ENCODE measurements around the gene ARFRP1. TPM values are rescaled to one million over a fixed set of nuclear protein-coding genes. Genes with fewer than 3 reads are reported as not detected.
"Not testable (repeated sequence)": the region's sequence is repeated elsewhere in the genome, so short reads cannot be mapped to it uniquely, and the experiment has no call there.

Gene ARFRP1
- total and polyA plus RNA-seq, 2 donors = 39.2 to 94.0 TPM

DNA sequence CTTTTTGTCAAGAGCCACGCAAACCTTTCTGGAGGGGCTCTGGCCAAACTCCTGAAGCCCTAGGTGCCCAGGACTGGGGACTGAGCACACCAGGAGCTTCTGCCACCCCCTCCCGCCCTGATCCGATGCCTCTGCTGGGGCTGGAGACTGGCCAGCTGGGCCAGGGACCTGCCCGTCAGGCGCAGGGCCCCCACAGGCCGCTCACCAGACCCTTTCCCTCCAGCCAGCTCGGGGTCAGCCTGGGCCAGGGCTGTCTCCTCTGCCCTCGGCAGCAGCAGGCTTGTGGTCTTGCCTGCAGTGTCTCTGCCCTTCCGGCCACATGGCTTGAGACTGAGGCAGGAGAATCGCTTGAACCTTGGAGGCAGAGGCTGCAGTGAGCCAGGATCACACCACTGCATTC, 35.1 kb downstream of the ARFRP1 start:
- H3K27me3 ChIP-seq (ENCODE audit: control insufficient read depth in 2 of 2, insufficient read depth in 1 of 2, low read length in 1 of 2) = no peaks in the 10 kb centered on the region
- 98% methylated on average over 10 of the region's 10 CpGs for WGBS
- no peaks in the 10 kb centered on the region for H3K4me1 ChIP-seq (ENCODE audit: control insufficient read depth in 2 of 2, insufficient read depth in 2 of 2, low read length in 2 of 2)
- no peak overlapping the region for H3K4me3 ChIP-seq (ENCODE audit: low read length in 2 of 2)
- no peak for DNase-seq (ENCODE audit: low read depth in 6 of 9, low spot score in 9 of 9)
- H3K27ac ChIP-seq (ENCODE audit: low read depth in 1 of 2, low read length in 1 of 2) = no peak overlapping the region
- no peaks in the 10 kb centered on the region for H3K9me3 ChIP-seq (ENCODE audit: control insufficient read depth in 2 of 2, insufficient read depth in 1 of 2, low read length in 1 of 2)
- H3K36me3 ChIP-seq (ENCODE audit: control insufficient read depth in 2 of 2, insufficient read depth in 2 of 2, low read length in 1 of 2) = peaks cover 22 to 58% of the 10 kb centered on the region in 2 donors

DNA sequence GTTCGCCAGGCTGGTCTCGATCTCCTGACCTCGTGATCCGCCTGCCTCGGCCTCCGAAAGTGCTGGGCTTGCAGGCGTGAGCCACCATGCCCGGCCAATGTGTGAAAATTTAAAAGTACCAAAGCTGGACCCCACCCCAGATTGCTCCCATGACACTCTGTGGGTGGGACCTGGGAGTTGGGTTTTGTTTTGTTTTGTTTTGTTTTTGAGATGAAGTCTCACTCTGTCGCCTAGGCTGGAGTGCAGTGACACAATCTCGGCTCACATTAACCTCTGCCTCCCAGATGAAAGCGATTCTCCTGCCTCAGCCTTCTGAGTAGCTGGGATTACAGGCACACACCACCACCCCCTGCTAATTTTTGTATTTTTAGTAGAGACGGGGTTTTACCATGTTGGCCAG, 36.1 kb downstream of the ARFRP1 start:
- DNase-seq (ENCODE audit: low read depth in 6 of 9, low spot score in 9 of 9); H3K27me3 ChIP-seq (ENCODE audit: control insufficient read depth in 2 of 2, insufficient read depth in 1 of 2, low read length in 1 of 2); H3K4me1 ChIP-seq (ENCODE audit: control insufficient read depth in 2 of 2, insufficient read depth in 2 of 2, low read length in 2 of 2); H3K4me3 ChIP-seq (ENCODE audit: low read length in 2 of 2); H3K9me3 ChIP-seq (ENCODE audit: control insufficient read depth in 2 of 2, insufficient read depth in 1 of 2, low read length in 1 of 2); H3K27ac ChIP-seq (ENCODE audit: low read depth in 1 of 2, low read length in 1 of 2): not testable (repeated sequence)
- H3K36me3 ChIP-seq (ENCODE audit: control insufficient read depth in 2 of 2, insufficient read depth in 2 of 2, low read length in 1 of 2) = peaks cover 29 to 59% of the 10 kb centered on the region in 2 donors
- 94% methylated on average over 12 of the region's 12 CpGs for WGBS

DNA sequence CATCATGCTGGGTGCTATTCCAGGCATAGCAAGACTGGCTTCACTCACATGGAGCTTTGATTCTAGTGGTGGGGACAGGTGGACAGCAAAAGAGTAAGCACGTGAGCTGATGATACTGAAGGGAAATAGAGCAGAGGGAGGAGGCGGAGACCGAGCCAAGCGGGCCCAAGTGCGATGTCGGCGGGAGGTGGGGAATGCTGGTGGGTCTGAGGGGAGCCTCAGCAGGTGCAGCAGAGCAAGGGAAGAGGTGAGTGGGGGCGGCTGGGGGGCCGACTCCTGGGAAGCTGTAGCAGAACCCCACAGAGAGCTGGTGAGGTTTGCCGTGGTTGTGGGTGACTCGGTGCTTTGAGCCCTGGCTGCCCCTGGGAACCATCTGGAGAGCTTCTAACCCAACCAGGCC, 39.4 kb downstream of the ARFRP1 start:
- H3K27me3 ChIP-seq (ENCODE audit: control insufficient read depth in 2 of 2, insufficient read depth in 1 of 2, low read length in 1 of 2) = no peaks in the 10 kb centered on the region
- DNase-seq (ENCODE audit: low read depth in 6 of 9, low spot score in 9 of 9) = no peak
- no peak overlapping the region for H3K4me3 ChIP-seq (ENCODE audit: low read length in 2 of 2)
- H3K27ac ChIP-seq (ENCODE audit: low read depth in 1 of 2, low read length in 1 of 2) = no peak overlapping the region
- no peaks in the 10 kb centered on the region for H3K4me1 ChIP-seq (ENCODE audit: control insufficient read depth in 2 of 2, insufficient read depth in 2 of 2, low read length in 2 of 2)
- H3K9me3 ChIP-seq (ENCODE audit: control insufficient read depth in 2 of 2, insufficient read depth in 1 of 2, low read length in 1 of 2) = no peaks in the 10 kb centered on the region
- 92% methylated on average over 11 of the region's 11 CpGs for WGBS
- peaks cover 39 to 50% of the 10 kb centered on the region in 2 donors for H3K36me3 ChIP-seq (ENCODE audit: control insufficient read depth in 2 of 2, insufficient read depth in 2 of 2, low read length in 1 of 2)

DNA sequence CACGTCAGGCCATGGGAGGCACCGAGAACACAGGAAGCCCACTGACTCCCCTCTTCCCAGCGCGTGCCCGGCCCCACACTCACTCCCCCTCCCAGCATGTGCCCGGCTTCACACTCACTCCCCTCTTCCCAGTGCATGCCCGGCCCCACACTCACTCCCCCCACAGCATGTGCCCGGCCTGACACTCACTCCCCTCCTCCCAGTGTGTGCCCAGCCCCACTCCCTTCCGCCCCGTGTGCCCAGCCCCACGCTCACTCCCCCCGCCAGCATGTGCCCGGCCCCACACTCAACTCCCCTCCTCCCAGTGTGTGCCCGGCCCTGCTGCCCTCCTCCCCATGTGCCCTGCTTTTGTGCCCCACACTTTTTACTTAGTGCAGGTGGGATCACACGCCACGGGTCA, 39.9 kb downstream of the ARFRP1 start:
- Histone ChIP-seq H3K4me1 (ENCODE audit: control insufficient read depth in 2 of 2, insufficient read depth in 2 of 2, low read length in 2 of 2) (no peaks in the 10 kb centered on the region), H3K9me3 (ENCODE audit: control insufficient read depth in 2 of 2, insufficient read depth in 1 of 2, low read length in 1 of 2) (no peaks in the 10 kb centered on the region), H3K4me3 (ENCODE audit: low read length in 2 of 2) (no peak overlapping the region), H3K27ac (ENCODE audit: low read depth in 1 of 2, low read length in 1 of 2) (no peak overlapping the region), H3K27me3 (ENCODE audit: control insufficient read depth in 2 of 2, insufficient read depth in 1 of 2, low read length in 1 of 2) (no peaks in the 10 kb centered on the region), H3K36me3 (ENCODE audit: control insufficient read depth in 2 of 2, insufficient read depth in 2 of 2, low read length in 1 of 2) (peaks cover 43 to 55% of the 10 kb centered on the region in 2 donors)
- no peak for DNase-seq (ENCODE audit: low read depth in 6 of 9, low spot score in 9 of 9)
- 96% methylated on average over 16 of the region's 16 CpGs for WGBS

DNA sequence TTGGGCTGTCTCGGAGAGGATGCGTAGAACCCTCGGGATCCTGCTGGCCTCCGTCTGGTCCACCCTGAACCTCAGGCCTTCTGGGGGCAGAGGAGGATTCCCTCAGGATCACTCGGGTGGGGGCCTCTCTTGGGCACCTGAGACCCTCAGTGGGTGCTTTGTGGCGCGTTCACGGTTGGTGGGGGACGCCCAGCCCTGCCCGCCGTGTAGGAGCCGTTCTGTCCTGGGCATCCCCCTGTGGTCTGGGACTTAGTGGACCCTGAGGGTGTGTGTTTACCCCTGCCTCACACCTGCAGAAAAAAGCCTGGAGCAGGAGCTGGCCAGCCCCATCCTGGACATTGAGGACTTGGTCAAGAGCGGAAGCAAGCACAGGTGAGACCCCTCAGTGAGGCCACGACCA, 42.1 kb downstream of the ARFRP1 start:
- over 99% methylated on average over 14 of the region's 14 CpGs for WGBS
- H3K4me3 ChIP-seq (ENCODE audit: low read length in 2 of 2) = no peak overlapping the region
- DNase-seq (ENCODE audit: low read depth in 6 of 9, low spot score in 9 of 9) = no peak
- H3K27ac ChIP-seq (ENCODE audit: low read depth in 1 of 2, low read length in 1 of 2) = no peak overlapping the region
- no peaks in the 10 kb centered on the region for H3K9me3 ChIP-seq (ENCODE audit: control insufficient read depth in 2 of 2, insufficient read depth in 1 of 2, low read length in 1 of 2)
- no peaks in the 10 kb centered on the region for H3K4me1 ChIP-seq (ENCODE audit: control insufficient read depth in 2 of 2, insufficient read depth in 2 of 2, low read length in 2 of 2)
- peaks cover 55 to 65% of the 10 kb centered on the region in 2 donors for H3K36me3 ChIP-seq (ENCODE audit: control insufficient read depth in 2 of 2, insufficient read depth in 2 of 2, low read length in 1 of 2)
- H3K27me3 ChIP-seq (ENCODE audit: control insufficient read depth in 2 of 2, insufficient read depth in 1 of 2, low read length in 1 of 2) = no peaks in the 10 kb centered on the region

DNA sequence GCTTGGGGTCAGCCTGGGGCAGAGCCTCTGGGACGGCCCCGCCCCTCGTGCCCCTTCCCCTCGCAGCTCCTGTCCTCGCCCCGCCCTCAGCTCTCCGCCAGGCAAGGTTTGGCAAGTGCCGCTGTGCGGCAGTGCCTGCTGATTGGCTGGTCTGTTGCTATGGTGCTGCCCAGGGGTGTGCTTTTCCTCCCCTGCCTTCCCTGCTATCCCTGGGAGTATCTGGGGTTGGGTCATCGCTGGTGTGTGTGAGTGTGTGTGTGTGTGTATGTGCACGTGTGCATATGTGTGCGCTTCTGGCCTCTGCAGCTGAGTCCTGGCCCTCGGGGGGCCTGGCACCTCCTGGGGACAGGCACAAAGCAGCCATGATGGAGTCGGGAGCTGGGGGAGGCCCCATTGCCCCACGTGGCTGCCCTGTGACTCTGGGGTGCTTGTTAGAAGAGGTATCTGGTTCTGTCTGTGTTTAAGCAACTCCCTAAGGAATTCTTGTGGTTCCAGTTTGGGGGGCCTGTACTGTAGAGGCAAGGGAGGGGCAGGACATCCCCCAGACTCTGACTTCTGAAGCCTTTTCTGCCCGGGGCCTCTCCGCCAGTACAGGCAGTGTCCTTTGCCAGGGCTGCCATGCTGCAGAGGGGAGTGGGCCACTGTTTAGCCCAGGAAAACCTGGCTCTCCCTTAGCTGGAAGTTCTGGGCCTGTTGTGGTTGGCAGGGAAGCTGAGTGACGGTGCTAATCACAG, 42.7 kb downstream of the ARFRP1 start:
- Histone ChIP-seq H3K4me1 (ENCODE audit: control insufficient read depth in 2 of 2, insufficient read depth in 2 of 2, low read length in 2 of 2) (no peaks in the 10 kb centered on the region), H3K4me3 (ENCODE audit: low read length in 2 of 2) (no peak overlapping the region), H3K9me3 (ENCODE audit: control insufficient read depth in 2 of 2, insufficient read depth in 1 of 2, low read length in 1 of 2) (no peaks in the 10 kb centered on the region), H3K36me3 (ENCODE audit: control insufficient read depth in 2 of 2, insufficient read depth in 2 of 2, low read length in 1 of 2) (peaks cover 56 to 70% of the 10 kb centered on the region in 2 donors), H3K27me3 (ENCODE audit: control insufficient read depth in 2 of 2, insufficient read depth in 1 of 2, low read length in 1 of 2) (no peaks in the 10 kb centered on the region), H3K27ac (ENCODE audit: low read depth in 1 of 2, low read length in 1 of 2) (no peak overlapping the region)
- DNase-seq (ENCODE audit: low read depth in 6 of 9, low spot score in 9 of 9) = no peak
- WGBS = 92% methylated on average over 18 of the region's 18 CpGs

DNA sequence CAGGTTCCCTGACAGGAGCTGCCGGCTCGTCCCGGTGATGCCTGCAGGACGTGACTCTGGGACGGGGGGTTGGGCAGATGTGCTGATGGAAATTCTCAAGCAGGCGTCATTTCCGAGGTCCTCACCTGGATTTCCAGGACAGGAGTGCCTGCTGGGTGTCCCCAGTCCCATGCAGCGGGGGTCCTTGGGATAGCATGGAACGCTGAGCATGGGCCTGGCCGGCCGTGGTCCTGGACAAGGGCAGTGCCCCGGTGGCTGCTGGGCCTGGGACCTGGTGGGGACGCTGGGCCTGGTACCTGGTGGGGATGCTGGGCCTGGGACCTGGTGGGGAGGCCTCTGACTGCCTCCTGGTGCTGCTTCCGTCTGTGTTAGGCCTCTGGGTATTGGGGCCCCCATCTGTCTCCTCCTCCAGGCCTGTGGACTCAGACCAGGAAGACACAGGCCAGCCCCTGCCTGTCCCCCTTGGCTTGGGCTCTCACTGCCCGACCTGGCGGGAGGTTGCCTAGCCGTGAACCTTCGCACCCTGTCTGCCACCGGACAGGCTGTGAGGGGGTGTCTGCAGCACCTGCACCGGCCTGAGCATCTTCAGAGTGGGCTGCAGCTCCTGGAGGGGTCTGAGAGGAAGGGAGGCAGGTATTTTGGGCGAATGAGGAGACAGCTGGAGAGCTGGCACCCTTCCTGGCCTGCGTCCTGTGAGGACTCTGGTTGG, 43.5 kb downstream of the ARFRP1 start:
- peaks cover 56 to 70% of the 10 kb centered on the region in 2 donors for H3K36me3 ChIP-seq (ENCODE audit: control insufficient read depth in 2 of 2, insufficient read depth in 2 of 2, low read length in 1 of 2)
- no peaks in the 10 kb centered on the region for H3K9me3 ChIP-seq (ENCODE audit: control insufficient read depth in 2 of 2, insufficient read depth in 1 of 2, low read length in 1 of 2)
- no peak for DNase-seq (ENCODE audit: low read depth in 6 of 9, low spot score in 9 of 9)
- H3K27me3 ChIP-seq (ENCODE audit: control insufficient read depth in 2 of 2, insufficient read depth in 1 of 2, low read length in 1 of 2) = no peaks in the 10 kb centered on the region
- peaks cover 2% of the 10 kb centered on the region in 2 donors for H3K4me1 ChIP-seq (ENCODE audit: control insufficient read depth in 2 of 2, insufficient read depth in 2 of 2, low read length in 2 of 2)
- no peak overlapping the region for H3K27ac ChIP-seq (ENCODE audit: low read depth in 1 of 2, low read length in 1 of 2)
- WGBS = 98% methylated on average over 22 of the region's 22 CpGs
- no peak overlapping the region for H3K4me3 ChIP-seq (ENCODE audit: low read length in 2 of 2)

DNA sequence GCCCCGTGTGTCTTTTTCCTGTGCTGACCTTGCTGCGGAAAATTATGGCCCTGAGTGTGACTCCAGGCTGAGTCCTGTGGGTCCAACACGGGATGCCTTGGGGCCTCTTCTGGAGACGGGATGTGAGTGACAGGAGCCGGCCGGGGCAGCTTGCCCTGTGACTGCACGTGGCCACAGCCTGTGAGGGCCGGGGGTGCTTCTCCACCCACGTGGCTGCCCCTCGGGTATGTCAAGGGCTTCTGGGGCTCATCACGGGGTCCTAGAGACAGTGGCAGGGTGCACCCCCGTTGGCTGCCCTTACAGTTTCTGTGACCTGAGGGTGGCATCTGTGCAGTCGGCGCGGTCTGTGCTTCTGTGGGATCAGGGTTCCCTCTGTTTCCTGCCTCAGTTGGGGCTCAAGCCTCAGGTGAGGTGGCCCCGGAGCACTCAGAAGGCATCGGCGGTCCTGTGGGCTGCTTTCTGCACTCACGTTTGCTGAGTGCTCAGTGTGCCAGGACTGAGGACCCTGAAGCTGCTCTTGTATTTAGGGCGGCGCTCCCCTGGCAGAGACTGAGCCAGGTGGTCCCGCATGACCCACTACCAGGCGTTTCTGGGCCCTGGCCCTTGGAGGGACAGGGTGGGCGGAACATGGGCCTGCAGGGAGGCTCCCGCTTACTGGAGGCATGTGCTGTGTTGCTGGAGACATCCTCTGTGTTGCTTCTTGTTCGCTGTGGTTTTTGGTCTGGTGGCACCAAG, 44.3 kb downstream of the ARFRP1 start:
- 98% methylated on average over 26 of the region's 26 CpGs for WGBS
- no peak for DNase-seq (ENCODE audit: low read depth in 6 of 9, low spot score in 9 of 9)
- no peak overlapping the region for H3K4me3 ChIP-seq (ENCODE audit: low read length in 2 of 2)
- no peak overlapping the region for H3K27ac ChIP-seq (ENCODE audit: low read depth in 1 of 2, low read length in 1 of 2)
- H3K4me1 ChIP-seq (ENCODE audit: control insufficient read depth in 2 of 2, insufficient read depth in 2 of 2, low read length in 2 of 2) = peaks cover 6 to 9% of the 10 kb centered on the region in 2 donors
- no peaks in the 10 kb centered on the region for H3K9me3 ChIP-seq (ENCODE audit: control insufficient read depth in 2 of 2, insufficient read depth in 1 of 2, low read length in 1 of 2)
- H3K36me3 ChIP-seq (ENCODE audit: control insufficient read depth in 2 of 2, insufficient read depth in 2 of 2, low read length in 1 of 2) = peaks cover 52 to 65% of the 10 kb centered on the region in 2 donors
- no peaks in the 10 kb centered on the region for H3K27me3 ChIP-seq (ENCODE audit: control insufficient read depth in 2 of 2, insufficient read depth in 1 of 2, low read length in 1 of 2)

DNA sequence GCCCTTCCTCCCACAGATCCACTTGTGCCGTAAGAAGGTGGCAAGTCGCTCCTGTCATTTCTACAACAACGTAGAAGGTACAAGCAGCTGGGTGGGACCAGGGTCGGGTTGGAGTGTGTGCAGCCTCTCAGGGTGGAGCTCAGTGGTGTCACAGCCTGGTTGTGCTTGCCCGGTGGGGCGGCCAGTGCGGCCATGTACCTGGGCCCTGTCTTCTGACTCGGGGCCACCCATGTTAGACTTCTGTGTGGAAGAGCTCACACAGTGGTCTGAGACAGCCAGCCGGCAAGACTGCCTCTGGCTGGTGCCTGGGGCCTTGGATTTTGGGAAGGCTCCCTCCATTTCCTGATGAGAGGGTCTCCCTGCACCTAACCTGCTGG, 45.0 kb downstream of the ARFRP1 start:
- Histone ChIP-seq H3K4me1 (ENCODE audit: control insufficient read depth in 2 of 2, insufficient read depth in 2 of 2, low read length in 2 of 2) (peaks cover 6 to 12% of the 10 kb centered on the region in 2 donors), H3K36me3 (ENCODE audit: control insufficient read depth in 2 of 2, insufficient read depth in 2 of 2, low read length in 1 of 2) (peaks cover 46 to 58% of the 10 kb centered on the region in 2 donors), H3K27ac (ENCODE audit: low read depth in 1 of 2, low read length in 1 of 2) (no peak overlapping the region), H3K4me3 (ENCODE audit: low read length in 2 of 2) (no peak overlapping the region), H3K27me3 (ENCODE audit: control insufficient read depth in 2 of 2, insufficient read depth in 1 of 2, low read length in 1 of 2) (no peaks in the 10 kb centered on the region), H3K9me3 (ENCODE audit: control insufficient read depth in 2 of 2, insufficient read depth in 1 of 2, low read length in 1 of 2) (no peaks in the 10 kb centered on the region)
- 98% methylated on average over 9 of the region's 9 CpGs for WGBS
- no peak for DNase-seq (ENCODE audit: low read depth in 6 of 9, low spot score in 9 of 9)
